Activated T-cell treated with anti-CD3 and anti-CD28 coated beads for 24 hours (primary cell): ENCODE measurements around the gene YBEY.
A peak's percentile ranks its signal among the peaks of the same experiment; 100 is the strongest.

Source experiments
- DNase-seq: peaks from one replicate; pipeline ENCODE4 v3.0.0-alpha.2; 2020; ENCODE audit warnings: low read depth

YBEY gene

DNA sequence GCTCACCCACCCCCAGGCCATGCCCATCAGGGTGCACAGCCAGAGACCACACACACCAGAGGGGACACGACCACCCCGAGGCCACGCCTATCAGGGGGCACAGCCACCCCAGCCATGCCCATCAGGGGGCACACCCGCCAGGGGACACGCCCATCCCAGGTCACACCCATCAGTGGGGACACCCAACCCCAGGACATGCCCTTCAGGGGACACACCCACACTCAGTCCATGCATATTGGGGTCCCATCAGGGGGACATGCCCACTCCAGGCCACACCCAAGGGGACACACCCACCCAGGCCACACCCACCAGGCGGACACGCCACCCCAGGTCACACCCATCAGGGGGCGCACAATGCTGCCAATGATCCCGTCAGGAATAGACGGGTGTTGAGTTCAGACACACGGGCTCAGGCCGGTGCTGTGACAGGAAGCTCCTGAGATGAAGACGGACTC is 21.4 kb upstream of the YBEY start:
- no peak for DNase-seq

GRCh38 chr21:46265736-46266525 is 20.2 kb upstream of the YBEY start:
- DNase-seq: no peak

DNA sequence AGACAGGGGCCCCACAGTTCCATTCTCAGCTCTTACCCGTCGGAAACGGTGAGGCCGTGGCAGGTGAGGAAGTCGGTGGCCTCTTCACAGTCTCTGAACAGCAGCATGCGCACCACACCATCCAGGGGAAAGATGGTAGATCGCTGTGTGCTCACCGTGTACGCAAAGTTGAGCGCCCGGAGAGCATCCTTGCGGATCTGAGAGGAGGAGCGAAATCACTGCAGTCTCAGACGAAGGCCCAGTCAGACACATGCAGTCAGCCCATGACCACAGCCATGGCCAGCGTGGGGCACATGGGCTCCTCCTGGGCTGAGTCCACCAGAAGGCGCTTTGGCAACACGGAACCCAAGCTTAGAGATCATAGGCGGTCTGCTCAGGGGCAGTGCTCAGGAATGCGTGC is 19.2 kb upstream of the YBEY start:
- DNase-seq: no peak

GRCh38 chr21:46268371-46268770 is 17.8 kb upstream of the YBEY start:
- no peak for DNase-seq

- DNase-seq: no peak
Measured at GRCh38 chr21:46269466-46269865, 16.7 kb upstream of the YBEY start.

DNA sequence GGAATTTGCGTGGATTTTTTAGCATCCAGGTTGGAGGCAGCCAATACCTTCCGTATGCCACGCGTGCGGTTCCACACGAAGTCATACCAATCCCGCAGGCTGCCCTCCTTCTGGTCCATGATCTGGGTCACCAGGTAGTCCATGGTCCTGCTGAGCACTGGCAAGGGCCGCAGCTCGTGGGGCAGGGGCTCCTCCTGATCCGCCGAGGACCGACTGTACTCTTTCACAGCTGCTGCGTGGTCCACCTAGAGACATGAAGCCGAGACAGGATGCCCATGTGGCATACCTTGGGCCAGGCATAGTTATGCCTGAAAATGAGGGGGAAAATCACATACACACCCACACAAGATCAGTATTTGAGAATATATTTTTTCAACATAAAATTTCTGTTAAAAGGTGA is 12.8 kb upstream of the YBEY start:
- no peak for DNase-seq

GRCh38 chr21:46274797-46275390 is 11.2 kb upstream of the YBEY start:
- DNase-seq: no peak

DNA sequence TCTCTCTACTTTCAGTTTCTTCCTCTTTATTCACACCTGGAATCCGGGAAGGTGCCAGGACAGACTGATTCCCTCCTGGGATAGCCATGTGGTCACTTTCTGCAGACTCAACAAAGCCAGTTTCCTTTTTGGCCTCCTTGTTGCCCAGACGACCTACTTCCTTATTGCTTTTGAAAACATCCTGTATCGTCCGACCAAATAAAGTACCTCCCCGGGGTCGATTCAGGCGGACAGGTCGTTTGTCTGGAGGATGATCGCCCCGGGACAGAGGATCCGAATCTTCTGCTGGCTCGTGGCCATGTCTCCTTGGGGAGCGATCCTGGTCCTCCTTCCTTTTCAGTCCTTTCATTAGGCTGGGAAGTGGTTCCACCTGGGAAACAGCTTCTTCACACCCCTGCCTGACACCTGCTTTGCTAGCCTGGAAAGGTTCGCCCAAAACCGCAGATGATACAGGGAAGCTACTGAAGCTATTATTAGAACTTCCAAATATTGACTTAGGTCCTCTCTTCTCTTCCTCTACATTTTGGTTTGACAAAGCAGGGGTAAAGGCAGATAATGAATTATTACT is 2.0 kb upstream of the YBEY start:
- DNase-seq: no peak

DNA sequence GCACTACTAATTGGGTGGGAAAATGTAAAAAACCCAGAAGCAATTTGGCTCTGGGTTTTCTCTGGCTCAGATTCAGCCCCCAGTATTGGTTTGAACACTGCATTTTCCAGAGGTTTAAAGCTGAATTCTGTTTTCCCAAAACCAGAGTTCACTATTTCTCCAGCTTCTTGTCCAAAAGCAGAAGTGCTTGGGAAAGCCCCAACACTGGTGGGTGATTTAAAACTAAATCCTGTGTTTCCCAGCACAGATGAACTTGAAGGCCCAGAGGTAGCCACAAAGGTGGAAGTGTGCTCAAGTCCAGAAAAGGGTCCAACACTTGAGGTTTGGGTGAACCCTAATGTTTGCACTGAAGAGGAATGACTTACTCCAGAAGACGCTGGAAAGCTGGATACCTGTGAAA is 1.4 kb upstream of the YBEY start:
- DNase-seq: no peak

- no peak for DNase-seq
Measured at GRCh38 chr21:46285206-46285661, 908 bp upstream of the YBEY start, which contains the start of gene MCM3AP. Gene MCM3AP, minus strand, starts transcription at chr21:46285611. Its CDS starts 325 bp downstream, at chr21:46285286.

DNA sequence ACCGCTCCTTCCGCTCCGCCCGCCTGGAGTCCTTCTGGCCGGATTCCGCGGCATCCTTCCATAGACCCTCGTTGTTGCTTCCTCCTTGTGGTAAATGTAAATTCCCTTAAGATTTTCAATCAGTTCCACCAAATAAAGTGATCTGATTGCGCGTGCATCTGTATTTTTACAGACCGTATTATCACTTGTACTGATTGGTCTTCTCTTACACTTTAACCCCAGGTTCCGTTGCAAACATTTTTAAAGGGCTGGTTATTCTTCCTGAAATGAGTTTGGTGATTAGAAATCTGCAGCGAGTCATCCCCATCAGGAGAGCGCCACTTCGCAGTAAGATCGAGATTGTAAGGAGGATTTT is 483 bp downstream of the YBEY start:
- DNase-seq: no peak

- no peak for DNase-seq
Measured at GRCh38 chr21:46287541-46287940, 1.4 kb downstream of the YBEY start.

GRCh38 chr21:46289655-46290179 is 3.6 kb downstream of the YBEY start:
- DNase-seq: no peak

- no peak for DNase-seq
Measured at GRCh38 chr21:46291561-46291960, 5.4 kb downstream of the YBEY start.

DNA sequence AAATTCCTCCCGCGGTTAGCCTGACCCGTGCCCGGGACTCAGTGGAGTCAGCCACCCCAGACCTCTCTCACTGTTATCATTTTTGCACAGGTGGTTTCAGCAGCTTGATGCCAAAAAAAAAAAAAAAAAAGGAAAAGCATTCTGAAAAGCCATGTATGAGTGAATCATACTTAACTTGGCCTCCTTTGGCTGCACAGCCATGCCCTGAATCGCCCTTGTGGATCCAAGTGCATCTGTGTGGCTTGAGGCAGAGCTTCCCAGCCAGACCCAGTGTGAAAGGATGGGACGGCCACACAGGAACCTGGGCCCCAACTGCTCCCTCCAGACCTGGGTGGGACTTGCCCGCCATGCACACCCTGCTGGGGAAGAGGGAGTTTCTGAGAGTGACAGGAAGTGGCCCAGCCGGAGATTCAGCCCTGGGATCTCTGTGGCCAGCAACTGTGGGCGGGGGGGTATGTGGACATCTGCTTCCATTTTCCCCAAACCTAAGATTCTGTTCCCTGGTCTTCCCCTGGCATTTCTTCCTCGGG is 8.6 kb downstream of the YBEY start:
- DNase-seq: no peak

DNA sequence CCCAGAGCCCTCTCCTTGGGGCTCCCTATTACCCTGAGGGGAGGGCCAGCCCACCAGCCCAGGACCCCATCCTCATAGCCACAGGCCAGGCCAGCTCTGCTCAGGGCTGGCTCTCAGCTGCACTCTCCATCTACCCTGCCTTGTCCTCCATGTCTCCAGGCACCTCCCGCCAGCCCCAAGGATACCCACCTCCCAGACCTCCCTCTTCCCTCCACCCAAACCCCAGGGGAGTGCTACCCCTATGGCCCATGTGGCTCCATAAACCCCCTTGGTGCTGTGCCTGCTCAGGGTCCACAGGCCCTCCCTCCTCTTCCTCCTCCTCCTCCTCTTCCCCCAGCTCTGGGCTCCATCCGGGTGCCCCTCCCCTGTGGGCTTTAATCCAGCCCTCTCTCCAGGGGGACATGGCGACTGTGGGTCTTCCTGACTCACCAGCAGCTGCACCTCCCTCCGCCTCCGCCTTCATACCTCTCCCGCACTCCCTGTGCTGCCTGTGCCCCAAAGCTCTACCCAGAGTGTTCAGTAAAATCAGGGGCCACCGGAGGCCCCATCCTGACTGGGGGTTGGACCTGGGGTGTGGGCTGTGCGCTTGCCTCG is 9.1 kb downstream of the YBEY start:
- DNase-seq: no peak

DNA sequence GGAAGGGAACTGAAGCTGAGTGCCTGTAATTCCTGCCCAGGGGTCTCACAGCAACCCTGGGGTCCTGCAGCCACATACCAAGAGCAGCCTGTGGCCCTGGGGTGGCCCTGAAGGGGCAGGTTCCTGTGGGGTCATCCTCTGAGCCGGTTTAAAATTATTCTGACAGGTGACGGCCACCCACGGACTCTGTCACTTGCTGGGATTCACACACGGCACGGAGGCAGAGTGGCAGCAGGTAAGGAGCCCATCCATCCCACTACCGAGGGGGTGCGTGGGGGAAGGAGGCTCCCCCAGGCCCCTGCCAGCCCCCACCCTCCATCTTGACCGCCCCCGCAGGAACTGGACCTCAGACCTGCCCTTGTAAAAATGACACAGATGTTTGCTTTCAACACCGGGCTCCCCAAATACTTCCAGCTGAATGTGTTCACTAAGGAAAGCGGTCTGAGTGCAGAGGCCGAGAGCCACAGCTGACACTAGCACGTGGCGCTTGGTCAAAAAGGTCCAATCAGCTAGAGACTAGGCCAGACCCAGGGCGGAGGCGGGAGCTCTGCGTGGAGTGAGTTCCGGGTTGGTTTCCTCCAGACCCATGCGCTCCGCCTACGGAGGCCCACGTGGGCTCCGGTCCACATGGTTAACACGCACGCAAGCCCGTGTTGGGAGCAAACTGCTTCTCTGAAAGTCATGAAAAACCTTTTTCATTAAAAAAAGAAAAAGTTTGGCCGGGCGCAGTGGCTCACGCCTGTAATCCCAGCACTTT is 10.0 kb downstream of the YBEY start:
- peak; percentile 27 for DNase-seq

DNA sequence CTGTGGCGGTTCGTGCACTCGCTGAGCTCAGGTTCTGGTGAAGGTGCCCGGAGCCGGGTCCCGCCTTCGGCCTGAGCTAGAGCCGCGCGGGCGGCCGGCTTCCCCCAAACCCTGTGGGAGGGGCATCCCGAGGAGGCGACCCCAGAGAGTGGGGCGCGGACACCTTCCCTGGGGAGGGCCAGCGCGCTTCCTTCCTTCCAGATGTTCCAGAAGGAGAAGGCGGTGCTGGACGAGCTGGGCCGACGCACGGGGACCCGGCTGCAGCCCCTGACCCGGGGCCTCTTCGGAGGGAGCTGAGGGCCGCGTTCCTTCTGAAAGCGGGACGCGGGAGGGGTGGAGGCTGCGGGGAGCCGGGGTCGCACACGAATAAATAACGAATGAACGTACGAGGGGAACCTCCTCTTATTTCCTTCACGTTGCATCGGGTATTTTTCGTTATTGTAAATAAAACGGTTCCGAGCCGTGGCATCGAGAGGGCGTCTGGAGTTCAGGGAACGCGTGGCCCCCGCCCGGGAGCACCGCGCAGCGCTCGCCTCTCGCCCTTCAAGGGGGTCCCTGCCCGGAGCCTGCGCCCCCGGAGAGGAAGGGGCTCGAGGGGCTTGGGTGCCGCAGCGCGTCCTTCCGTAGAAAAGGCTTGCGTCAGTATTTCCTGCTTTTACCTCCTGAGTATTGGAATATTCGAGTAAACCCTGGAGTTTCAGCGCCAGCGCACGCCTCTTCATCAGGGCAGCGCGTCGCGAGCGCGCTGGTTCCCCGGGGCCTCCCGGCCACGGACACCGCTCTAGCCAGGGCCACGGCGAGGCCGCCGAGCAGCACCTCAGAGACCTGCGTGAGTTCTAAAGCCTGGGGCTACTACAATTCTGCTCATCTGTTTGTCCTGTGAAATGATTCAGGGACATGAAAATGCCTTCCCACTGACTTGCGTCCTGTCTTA is 11.5 kb downstream of the YBEY start:
- DNase-seq: no peak

- DNase-seq: no peak
Measured at GRCh38 chr21:46299167-46299566, 13.0 kb downstream of the YBEY start.

DNA sequence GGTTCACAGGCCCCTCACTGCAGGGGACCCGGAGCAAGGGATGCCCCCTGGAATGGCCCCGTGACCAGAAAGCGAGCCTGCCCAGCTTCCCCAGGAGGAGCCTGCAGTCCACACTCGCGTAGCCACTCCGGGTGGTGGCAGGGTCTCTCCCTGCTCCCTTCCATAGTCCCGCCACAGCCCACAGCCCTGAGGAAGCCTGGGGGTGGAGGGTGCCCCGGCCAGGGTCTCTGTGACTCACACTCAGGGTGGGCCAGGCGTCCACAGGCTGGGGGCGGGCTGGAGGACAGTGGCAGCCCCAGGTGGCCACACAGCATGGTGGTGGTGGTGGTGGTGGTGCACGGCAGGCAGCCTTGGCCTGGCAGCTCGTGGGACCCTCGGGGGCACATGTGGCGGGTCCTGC is 15.6 kb downstream of the YBEY start:
- no peak for DNase-seq

DNA sequence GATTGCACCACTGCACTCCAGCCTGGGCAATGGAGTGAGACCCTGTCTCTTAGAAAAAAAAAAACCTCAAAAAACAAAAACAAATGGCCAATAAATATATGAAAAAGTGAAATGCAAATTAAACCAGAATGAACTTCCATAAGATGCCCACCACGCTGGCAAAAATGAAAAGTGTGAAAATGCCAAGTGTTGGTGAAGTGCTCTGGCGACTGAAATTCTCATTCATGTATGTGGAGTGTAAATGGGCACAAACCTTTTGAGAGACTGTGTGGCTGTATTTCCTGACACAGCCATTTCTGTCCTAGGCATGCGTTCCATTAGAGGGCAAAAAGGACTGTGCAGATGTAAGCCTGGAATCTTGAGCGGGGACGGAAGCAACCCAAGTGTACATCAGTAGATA is 18.3 kb downstream of the YBEY start:
- DNase-seq: no peak
